ENCODE data around the gene SYTL5.

GRCh38 chrX:38006778-38007177, 425 bp downstream of the SYTL5 start:
- no peak for TF ChIP-seq GATA3 (IDR thresholded peaks at IDR 0.05; ENCODE audit: low read depth, low read length)
- TF ChIP-seq GATA2 (IDR thresholded peaks at IDR 0.05; ENCODE audit: low read depth, low read length), result no peak

All from SH-SY5Y (cell line).